GM23338 (cell line): ENCODE measurements around the gene CCDC106. TPM values are rescaled to one million over a fixed set of nuclear protein-coding genes. Genes with fewer than 3 reads are reported as not detected.

Source experiments
- ATAC-seq: fragments of 200-7000 bp; cut with Tn5 transposase; 3 replicates; pipeline ENCODE4 v1.9.1; 2020
- DNase-seq: peaks from one replicate; pipeline ENCODE4 v3.0.0-alpha.2; 2015; ENCODE audit warnings: low spot score
- H2AFZ ChIP-seq: fragments of 200-600 bp; sonication (generic); 2 replicates; pipeline ENCODE4 v1.8.0; 2016; ENCODE audit warnings: antibody characterized with exemption, mild to moderate bottlenecking, moderate library complexity
- H3F3A ChIP-seq: fragments of 200-600 bp; sonication (generic); replicated peaks from 2 replicates; pipeline ENCODE4 v1.8.0; 2017; ENCODE audit warnings: antibody characterized with exemption, mixed run types, low read depth
- H3K27ac ChIP-seq: fragments of 200-600 bp; sonication (generic); 2 replicates; pipeline ENCODE4 v1.6.1; 2016; ENCODE audit warnings: low read depth
- H3K27me3 ChIP-seq: fragments of 200-600 bp; sonication (generic); 2 replicates; pipeline ENCODE4 v1.8.0; 2016; ENCODE audit warnings: mild to moderate bottlenecking, mixed run types, moderate library complexity; ENCODE audit not compliant: insufficient read depth
- H3K36me3 ChIP-seq: fragments of 200-600 bp; sonication (generic); 2 replicates; pipeline ENCODE4 v1.8.0; 2016; ENCODE audit warnings: mild to moderate bottlenecking; ENCODE audit not compliant: insufficient read depth
- H3K4me1 ChIP-seq: fragments of 200-600 bp; sonication (generic); 2 replicates; pipeline ENCODE4 v1.8.0; 2016; ENCODE audit warnings: mild to moderate bottlenecking, moderate library complexity; ENCODE audit not compliant: insufficient read depth
- H3K4me2 ChIP-seq: fragments of 200-600 bp; sonication (generic); 2 replicates; pipeline ENCODE4 v1.7.1; 2017; ENCODE audit warnings: mixed run types
- H3K4me3 ChIP-seq: fragments of 200-600 bp; sonication (generic); 2 replicates; pipeline ENCODE4 v1.6.1; 2016; ENCODE audit warnings: mixed run types
- H3K79me2 ChIP-seq: fragments of 200-600 bp; sonication (generic); replicated peaks from 2 replicates; pipeline ENCODE4 v1.8.0; 2017; ENCODE audit warnings: mild to moderate bottlenecking; ENCODE audit not compliant: insufficient read depth
- H3K9me2 ChIP-seq: fragments of 200-600 bp; sonication (generic); 2 replicates; pipeline ENCODE4 v1.8.0; 2017; ENCODE audit not compliant: insufficient read depth
- H4K20me1 ChIP-seq: fragments of 200-600 bp; sonication (generic); replicated peaks from 2 replicates; pipeline ENCODE4 v1.8.0; 2017; ENCODE audit warnings: mild to moderate bottlenecking; ENCODE audit not compliant: insufficient read depth
- H3K27ac Mint-ChIP-seq: 2 replicates; pipeline ENCODE4 v1.8.0; 2020; ENCODE audit warnings: inconsistent platforms, mild to moderate bottlenecking, moderate library complexity, mixed read lengths
- H3K27me3 Mint-ChIP-seq: 3 replicates; pipeline ENCODE4 v1.8.0; 2022; ENCODE audit warnings: low read depth, mild to moderate bottlenecking, moderate library complexity, mixed read lengths, inconsistent platforms; ENCODE audit not compliant: insufficient read depth, poor library complexity
- H3K36me3 Mint-ChIP-seq: 3 replicates; pipeline ENCODE4 v1.8.0; 2021; ENCODE audit warnings: low read depth, mild to moderate bottlenecking, inconsistent platforms, moderate library complexity, mixed read lengths
- H3K4me1 Mint-ChIP-seq: 3 replicates; pipeline ENCODE4 v1.8.0; 2020; ENCODE audit warnings: mild to moderate bottlenecking, inconsistent platforms, mixed read lengths
- H3K4me3 Mint-ChIP-seq: 3 replicates; pipeline ENCODE4 v1.8.0; 2021; ENCODE audit warnings: moderate library complexity, mild to moderate bottlenecking, inconsistent platforms, mixed read lengths
- H3K9me3 Mint-ChIP-seq: 3 replicates; pipeline ENCODE4 v1.8.0; 2020; ENCODE audit warnings: moderate library complexity, mild to moderate bottlenecking, inconsistent platforms, mixed read lengths
- CREB1 ChIP-seq: fragments of 250-450 bp; sonication (Bioruptor Pico); IDR thresholded peaks from 2 replicates; pipeline ENCODE4 v1.5.0; 2020; ENCODE audit warnings: low read depth, mild to moderate bottlenecking, moderate library complexity
- CTCF ChIP-seq, 2 experiments: fragments of 200-600 bp in 1 of 2; sonication (generic) in 1 of 2; conservative IDR thresholded peaks; 2 replicates each; pipeline versions ENCODE4 v1.5.1 to v1.6.1; 2016 to 2017; ENCODE audit warnings: antibody characterized with exemption in 2 of 2, low read depth in 2 of 2, mild to moderate bottlenecking in 2 of 2, moderate library complexity in 1 of 2
- EZH2 ChIP-seq: fragments of 200-600 bp; sonication (generic); IDR thresholded peaks from one replicate; pipeline ENCODE4 v1.8.0; 2017; ENCODE audit warnings: antibody characterized with exemption, mild to moderate bottlenecking, low read depth; ENCODE audit not compliant: unreplicated experiment
- EZH2phosphoT487 ChIP-seq: fragments of 200-600 bp; sonication (generic); IDR thresholded peaks from one replicate; pipeline ENCODE4 v1.8.1; 2018; ENCODE audit warnings: antibody characterized with exemption; ENCODE audit not compliant: unreplicated experiment
- JUNB ChIP-seq: IDR thresholded peaks from one replicate; pipeline ENCODE4 v1.6.1; 2016; ENCODE audit warnings: antibody characterized with exemption; ENCODE audit not compliant: unreplicated experiment
- NANOG ChIP-seq: IDR thresholded peaks from 2 replicates; pipeline ENCODE4 v1.6.1; 2016; ENCODE audit warnings: antibody characterized with exemption, borderline replicate concordance
- POLR2AphosphoS5 ChIP-seq: IDR thresholded peaks from 2 replicates; pipeline ENCODE4 v1.6.1; 2016; ENCODE audit warnings: antibody characterized with exemption, low read depth
- STAT1 ChIP-seq: IDR thresholded peaks from one replicate; pipeline ENCODE4 v1.6.1; 2016; ENCODE audit warnings: antibody characterized with exemption; ENCODE audit not compliant: unreplicated experiment
- ZNF114 ChIP-seq: fragments of 250-450 bp; sonication (Bioruptor Pico); IDR thresholded peaks from 2 replicates; pipeline ENCODE4 v1.5.0; 2020; ENCODE audit warnings: mild to moderate bottlenecking, moderate library complexity
- ZNF331 ChIP-seq: fragments of 250-450 bp; sonication (Bioruptor Pico); IDR thresholded peaks from 2 replicates; pipeline ENCODE4 v1.5.0; 2020; ENCODE audit warnings: low read depth, mild to moderate bottlenecking, moderate library complexity
- ZNF462 ChIP-seq: fragments of 250-450 bp; sonication (Bioruptor Pico); IDR thresholded peaks from 2 replicates; pipeline ENCODE4 v1.5.0; 2020; ENCODE audit warnings: mild to moderate bottlenecking, moderate library complexity
- polyA plus RNA-seq: library from polyadenylated mRNA; unstranded; fragments of >200 nt; fragmentation: Nextera tagmentation; extraction: Ambion mirVana; gene quantifications from 2 replicates; pipeline ENCODE4 v1.2.1, GENCODE V29; 2016
- total RNA-seq: library from RNA; depleted of rRNA; stranded (reverse); fragments of >200 nt; shearing (Covaris generic); gene quantifications from 2 replicates; pipeline ENCODE4 v1.2.3, GENCODE V29; 2014

Gene CCDC106
- total and polyA plus RNA-seq, 2 experiments from 2014 or later = 12.0 to 17.6 TPM

- H3K4me1 Mint-ChIP-seq = peaks cover 30% of the 10 kb centered on the region
- H2AFZ ChIP-seq = no peak overlapping the region
- H3K4me3 Mint-ChIP-seq = peak overlapping the region; percentile 100
- no peak overlapping the region for H3K27ac Mint-ChIP-seq
- H3K4me3 ChIP-seq = no peak overlapping the region
- peaks cover 27% of the 10 kb centered on the region for H3K27me3 Mint-ChIP-seq
- ATAC-seq (no peak), DNase-seq (no peak)
- peaks cover 9% of the 10 kb centered on the region for H3K4me1 ChIP-seq
- peaks cover 30% of the 10 kb centered on the region for H3F3A ChIP-seq
- peaks cover 5% of the 10 kb centered on the region; the same call in 1 of the 2 replicates for H4K20me1 ChIP-seq
- peaks cover 3% of the 10 kb centered on the region; the same call in 1 of the 2 replicates for H3K9me2 ChIP-seq
- no peak overlapping the region for H3K4me2 ChIP-seq
- no peaks in the 10 kb centered on the region for H3K27me3 ChIP-seq
- H3K36me3 Mint-ChIP-seq = peaks cover 20% of the 10 kb centered on the region
- no peaks in the 10 kb centered on the region for H3K36me3 ChIP-seq
- H3K27ac ChIP-seq = no peak overlapping the region
- H3K79me2 ChIP-seq = peaks cover 17% of the 10 kb centered on the region
- H3K9me3 Mint-ChIP-seq = peaks cover 11% of the 10 kb centered on the region
- TF ChIP-seq CREB1 (CRISPR knock-in tag) (no peak), ZNF462 (no peak), ZNF331 (CRISPR knock-in tag) (no peak), STAT1 (no peak), CTCF (conservative IDR thresholded peaks at IDR 0.05; ENCODE audit: low read depth in 2 of 2) (no peak), EZH2 (no peak), EZH2phosphoT487 (no peak), ZNF114 (CRISPR knock-in tag) (no peak), NANOG (no peak), JUNB (no peak), POLR2AphosphoS5 (no peak)
Measured at GRCh38 chr19:55636723-55637122, 11.3 kb upstream of the CCDC106 start.
